ENCODE data around the gene GRM8. TPM values are rescaled to one million over a fixed set of nuclear protein-coding genes. Genes with fewer than 3 reads are reported as not detected.

GRM8 gene
- total and polyA plus RNA-seq, 9 of the 15 experiments (the other 6 are each of a cell fraction or from before 2014, with no cell fraction given) = 0.13 TPM; not detected in 7

GRCh38 chr7:126700807-126701604, 551.7 kb downstream of the GRM8 start (continued):
- TF ChIP-seq ZNF609 (CRISPR knock-in tag; IDR thresholded peaks at IDR 0.05; ENCODE audit: borderline replicate concordance) (no peak), RAD51 (IDR thresholded peaks at IDR 0.05; ENCODE audit: borderline replicate concordance, low read depth) (no peak), ARHGAP35 (IDR thresholded peaks at IDR 0.05; ENCODE audit: partially characterized antibody) (no peak), PURB (CRISPR knock-in tag; IDR thresholded peaks at IDR 0.05; ENCODE audit: low read depth) (no peak), KLF10 (CRISPR knock-in tag; IDR thresholded peaks at IDR 0.05) (no peak), FOXO4 (CRISPR knock-in tag; IDR thresholded peaks at IDR 0.05) (no peak), POLR3A (IDR thresholded peaks at IDR 0.05; ENCODE audit: borderline replicate concordance, extremely low read depth, insufficient read depth, insufficient read length) (no peak)
- TF ChIP-seq, protein P1, sequence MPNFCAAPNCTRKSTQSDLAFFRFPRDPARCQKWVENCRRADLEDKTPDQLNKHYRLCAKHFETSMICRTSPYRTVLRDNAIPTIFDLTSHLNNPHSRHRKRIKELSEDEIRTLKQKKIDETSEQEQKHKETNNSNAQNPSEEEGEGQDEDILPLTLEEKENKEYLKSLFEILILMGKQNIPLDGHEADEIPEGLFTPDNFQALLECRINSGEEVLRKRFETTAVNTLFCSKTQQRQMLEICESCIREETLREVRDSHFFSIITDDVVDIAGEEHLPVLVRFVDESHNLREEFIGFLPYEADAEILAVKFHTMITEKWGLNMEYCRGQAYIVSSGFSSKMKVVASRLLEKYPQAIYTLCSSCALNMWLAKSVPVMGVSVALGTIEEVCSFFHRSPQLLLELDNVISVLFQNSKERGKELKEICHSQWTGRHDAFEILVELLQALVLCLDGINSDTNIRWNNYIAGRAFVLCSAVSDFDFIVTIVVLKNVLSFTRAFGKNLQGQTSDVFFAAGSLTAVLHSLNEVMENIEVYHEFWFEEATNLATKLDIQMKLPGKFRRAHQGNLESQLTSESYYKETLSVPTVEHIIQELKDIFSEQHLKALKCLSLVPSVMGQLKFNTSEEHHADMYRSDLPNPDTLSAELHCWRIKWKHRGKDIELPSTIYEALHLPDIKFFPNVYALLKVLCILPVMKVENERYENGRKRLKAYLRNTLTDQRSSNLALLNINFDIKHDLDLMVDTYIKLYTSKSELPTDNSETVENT (CRISPR knock-in tag; IDR thresholded peaks at IDR 0.05) = no peak
- TF ChIP-seq, protein P2, sequence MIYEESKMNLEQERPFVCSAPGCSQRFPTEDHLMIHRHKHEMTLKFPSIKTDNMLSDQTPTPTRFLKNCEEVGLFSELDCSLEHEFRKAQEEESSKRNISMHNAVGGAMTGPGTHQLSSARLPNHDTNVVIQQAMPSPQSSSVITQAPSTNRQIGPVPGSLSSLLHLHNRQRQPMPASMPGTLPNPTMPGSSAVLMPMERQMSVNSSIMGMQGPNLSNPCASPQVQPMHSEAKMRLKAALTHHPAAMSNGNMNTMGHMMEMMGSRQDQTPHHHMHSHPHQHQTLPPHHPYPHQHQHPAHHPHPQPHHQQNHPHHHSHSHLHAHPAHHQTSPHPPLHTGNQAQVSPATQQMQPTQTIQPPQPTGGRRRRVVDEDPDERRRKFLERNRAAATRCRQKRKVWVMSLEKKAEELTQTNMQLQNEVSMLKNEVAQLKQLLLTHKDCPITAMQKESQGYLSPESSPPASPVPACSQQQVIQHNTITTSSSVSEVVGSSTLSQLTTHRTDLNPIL (CRISPR knock-in tag; IDR thresholded peaks at IDR 0.05) = no peak
- TF ChIP-seq, protein P3, sequence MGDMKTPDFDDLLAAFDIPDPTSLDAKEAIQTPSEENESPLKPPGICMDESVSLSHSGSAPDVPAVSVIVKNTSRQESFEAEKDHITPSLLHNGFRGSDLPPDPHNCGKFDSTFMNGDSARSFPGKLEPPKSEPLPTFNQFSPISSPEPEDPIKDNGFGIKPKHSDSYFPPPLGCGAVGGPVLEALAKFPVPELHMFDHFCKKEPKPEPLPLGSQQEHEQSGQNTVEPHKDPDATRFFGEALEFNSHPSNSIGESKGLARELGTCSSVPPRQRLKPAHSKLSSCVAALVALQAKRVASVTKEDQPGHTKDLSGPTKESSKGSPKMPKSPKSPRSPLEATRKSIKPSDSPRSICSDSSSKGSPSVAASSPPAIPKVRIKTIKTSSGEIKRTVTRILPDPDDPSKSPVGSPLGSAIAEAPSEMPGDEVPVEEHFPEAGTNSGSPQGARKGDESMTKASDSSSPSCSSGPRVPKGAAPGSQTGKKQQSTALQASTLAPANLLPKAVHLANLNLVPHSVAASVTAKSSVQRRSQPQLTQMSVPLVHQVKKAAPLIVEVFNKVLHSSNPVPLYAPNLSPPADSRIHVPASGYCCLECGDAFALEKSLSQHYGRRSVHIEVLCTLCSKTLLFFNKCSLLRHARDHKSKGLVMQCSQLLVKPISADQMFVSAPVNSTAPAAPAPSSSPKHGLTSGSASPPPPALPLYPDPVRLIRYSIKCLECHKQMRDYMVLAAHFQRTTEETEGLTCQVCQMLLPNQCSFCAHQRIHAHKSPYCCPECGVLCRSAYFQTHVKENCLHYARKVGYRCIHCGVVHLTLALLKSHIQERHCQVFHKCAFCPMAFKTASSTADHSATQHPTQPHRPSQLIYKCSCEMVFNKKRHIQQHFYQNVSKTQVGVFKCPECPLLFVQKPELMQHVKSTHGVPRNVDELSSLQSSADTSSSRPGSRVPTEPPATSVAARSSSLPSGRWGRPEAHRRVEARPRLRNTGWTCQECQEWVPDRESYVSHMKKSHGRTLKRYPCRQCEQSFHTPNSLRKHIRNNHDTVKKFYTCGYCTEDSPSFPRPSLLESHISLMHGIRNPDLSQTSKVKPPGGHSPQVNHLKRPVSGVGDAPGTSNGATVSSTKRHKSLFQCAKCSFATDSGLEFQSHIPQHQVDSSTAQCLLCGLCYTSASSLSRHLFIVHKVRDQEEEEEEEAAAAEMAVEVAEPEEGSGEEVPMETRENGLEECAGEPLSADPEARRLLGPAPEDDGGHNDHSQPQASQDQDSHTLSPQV (IDR thresholded peaks at IDR 0.05) = peak; percentile 85

All from K562 (cell line).